H1 (cell line): ENCODE data around the gene ZNF302. TPM values are rescaled to one million over a fixed set of nuclear protein-coding genes. Genes with fewer than 3 reads are reported as not detected.

Experiments
- SIN3A ChIP-seq, 2 experiments: IDR thresholded peaks in 1 of 2; conservative IDR thresholded peaks in 1 of 2; 2 replicates each; pipeline ENCODE4 v1.6.1; 2011 to 2012; ENCODE audit warnings: low read length in 2 of 2, improper control_type of control experiment in 1 of 2, low read depth in 1 of 2, mild to moderate bottlenecking in 1 of 2
- polyA plus RNA-seq, 7 experiments: library from polyadenylated mRNA; depleted of rRNA in 3 of 7; stranded (reverse) in 5 of 7; unstranded in 2 of 7; fragments of >200 nt in 5 of 7; fragments of 200-250 nt in 2 of 7; gene quantifications; 1 replicate in 5 of 7; 2 replicates in 1 of 7; 4 replicates in 1 of 7; pipeline versions ENCODE4 v1.2.1 to v1.2.3, GENCODE V29; 2011 to 2013; ENCODE audit warnings: missing spikeins in 2 of 7, mixed read lengths in 2 of 7
- total RNA-seq: library from RNA; stranded (reverse); fragmentation: NEBNext Ultra II Directional; extraction: Animal tissue kit (Norgen Biotek cat#: 25700); gene quantifications from 2 replicates; pipeline ENCODE4 v1.2.1, GENCODE V29; 2021

Gene ZNF302
- total and polyA plus RNA-seq, 2 of the 8 experiments (the other 6 are each of a cell fraction or from before 2014, with no cell fraction given) = 9.1 to 20.4 TPM

GRCh38 chr19:34649886-34650543 is 27.5 kb upstream of the ZNF302 start (continued):
- TF ChIP-seq SIN3A (conservative IDR thresholded peaks at IDR 0.05 in 1 of 2, IDR thresholded peaks at IDR 0.05 in 1 of 2; ENCODE audit: low read depth in 1 of 2, low read length in 2 of 2) = no peak
